ENCODE data around the gene RCOR3. TPM values are rescaled to one million over a fixed set of nuclear protein-coding genes. Genes with fewer than 3 reads are reported as not detected.
"Not testable (repeated sequence)": the region's sequence is repeated elsewhere in the genome, so short reads cannot be mapped to it uniquely, and the experiment has no call there.

Gene RCOR3
- total RNA-seq, 1 donor from 2014 or later, result 42.1 TPM

- peak; percentile 82 for DNase-seq (ENCODE audit: low spot score)
Measured at GRCh38 chr1:211260141-211261107, 1.3 kb downstream of the RCOR3 start.

- DNase-seq (ENCODE audit: low spot score), result no peak
Measured at GRCh38 chr1:211261229-211261628, 2.1 kb downstream of the RCOR3 start.

DNA sequence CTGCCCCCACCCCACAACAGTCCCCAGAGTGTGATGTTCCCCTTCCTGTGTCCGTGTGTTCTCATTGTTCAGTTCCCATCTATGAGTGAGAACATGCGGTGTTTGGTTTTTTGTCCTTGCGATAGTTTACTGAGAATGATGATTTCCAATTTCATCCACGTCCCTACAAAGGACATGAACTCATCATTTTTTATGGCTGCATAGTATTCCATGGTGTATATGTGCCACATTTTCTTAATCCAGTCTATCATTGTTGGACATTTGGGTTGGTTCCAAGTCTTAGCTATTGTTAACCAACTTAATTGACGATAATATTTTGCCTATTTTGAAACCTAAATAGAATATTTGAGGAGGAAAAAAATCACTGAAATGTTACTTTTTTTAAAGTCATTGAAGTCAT is 3.9 kb downstream of the RCOR3 start:
- DNase-seq (ENCODE audit: low spot score), result not testable (repeated sequence)

DNA sequence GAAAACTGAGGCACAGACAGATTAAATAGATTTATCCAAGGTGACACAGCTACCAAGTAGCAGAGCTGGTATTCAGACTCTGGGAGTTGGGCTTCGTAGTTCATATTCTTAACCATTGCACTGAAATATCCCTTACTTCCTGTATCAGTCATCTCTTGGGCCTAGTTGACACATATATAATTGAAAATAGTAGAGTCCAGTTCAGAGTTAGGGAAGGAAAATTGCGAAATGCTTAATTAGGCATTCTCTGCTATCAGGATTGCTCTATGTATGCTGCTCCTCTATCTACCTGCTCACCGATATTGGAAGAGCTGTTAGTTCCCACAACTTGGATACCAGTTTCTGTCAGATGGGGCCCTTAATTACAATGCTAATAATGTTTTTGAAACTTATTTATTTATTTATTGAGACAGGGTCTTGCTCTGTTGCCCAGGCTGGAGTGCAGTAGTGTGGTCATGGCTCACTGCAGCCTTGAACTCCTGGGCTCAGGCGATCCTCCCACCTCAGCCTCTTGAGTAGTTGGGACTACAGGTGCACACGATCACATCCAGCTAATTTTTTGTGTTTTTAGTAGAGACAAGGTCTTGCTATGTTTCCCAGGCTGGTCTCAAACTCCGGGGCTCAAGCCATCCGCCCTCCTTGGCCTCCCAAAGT is 8.2 kb downstream of the RCOR3 start:
- DNase-seq (ENCODE audit: low spot score), result no peak

DNA sequence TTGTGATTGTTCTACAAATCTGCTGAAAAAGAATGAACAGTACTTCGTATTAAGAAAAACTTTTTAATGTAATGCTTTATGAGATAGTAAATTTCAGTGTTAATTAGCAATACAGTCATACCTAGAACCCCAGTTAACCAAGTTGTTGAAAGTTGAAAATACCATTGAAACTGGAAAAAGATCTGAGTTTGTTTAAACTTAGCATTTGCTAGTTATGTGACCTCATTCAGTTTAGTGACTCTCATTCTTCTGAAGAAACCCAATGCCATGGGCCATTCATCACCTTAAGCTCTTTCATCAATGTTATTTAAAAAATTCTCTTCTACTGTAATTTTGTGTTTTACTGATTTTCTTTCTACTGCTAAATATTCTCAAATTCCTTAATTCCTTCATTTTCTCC is 20.2 kb downstream of the RCOR3 start:
- DNase-seq (ENCODE audit: low spot score), result no peak

- no peak for DNase-seq (ENCODE audit: low spot score)
Measured at GRCh38 chr1:211280910-211281309, 21.7 kb downstream of the RCOR3 start.

DNA sequence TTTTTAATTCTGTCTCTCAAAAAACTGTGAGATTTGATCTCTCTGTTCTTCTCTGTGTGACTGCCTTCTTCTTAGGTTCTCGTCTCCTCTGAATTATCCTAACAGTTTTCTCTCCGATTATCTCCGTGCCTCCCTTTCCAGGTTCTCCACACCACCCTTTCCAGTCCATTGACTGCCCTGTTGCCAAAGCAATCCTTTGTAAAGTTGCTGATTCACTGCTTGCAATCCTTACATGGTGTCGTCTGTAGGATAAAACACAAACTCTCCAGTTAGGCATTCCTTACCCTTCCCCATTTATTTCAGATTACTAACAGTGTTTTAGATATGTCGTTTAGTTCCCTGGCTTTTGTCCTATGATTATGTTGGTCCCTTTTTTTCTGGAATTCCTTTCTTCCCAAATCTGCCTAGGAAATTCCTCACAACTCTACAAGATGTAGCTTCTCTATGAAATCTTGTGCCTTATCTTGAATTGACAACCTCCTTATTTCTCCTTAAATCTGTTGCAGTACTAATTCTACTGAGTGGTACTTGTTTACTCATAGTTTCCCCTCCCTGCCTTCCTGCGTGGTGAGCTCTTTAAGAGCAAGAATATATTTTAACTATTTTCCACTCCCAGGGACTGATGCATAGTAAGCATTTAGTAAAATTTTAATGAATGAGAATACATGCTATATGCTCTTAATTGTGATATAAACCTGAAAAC is 22.3 kb downstream of the RCOR3 start:
- DNase-seq (ENCODE audit: low spot score), result no peak

GRCh38 chr1:211282023-211282373 is 22.8 kb downstream of the RCOR3 start:
- DNase-seq (ENCODE audit: low spot score), result no peak

DNA sequence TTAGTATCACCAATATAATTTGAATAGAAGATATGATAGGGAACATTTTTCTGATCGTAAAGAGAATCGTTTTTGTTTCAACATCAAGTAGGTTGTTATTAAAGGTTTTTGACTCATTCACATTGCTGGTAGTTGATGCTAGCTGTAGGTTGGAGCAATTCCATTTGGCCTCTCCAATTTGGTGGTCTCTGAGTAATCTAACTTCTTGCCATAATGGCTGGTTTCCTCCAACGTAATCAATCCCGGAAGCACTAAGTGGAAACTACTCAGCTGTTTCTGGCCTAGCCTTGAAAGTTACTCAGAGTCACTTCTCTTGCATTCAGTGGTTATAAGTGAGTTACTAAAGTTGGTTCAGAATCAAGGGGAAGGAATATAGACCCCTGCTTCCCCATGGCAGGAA is 26.0 kb downstream of the RCOR3 start:
- no peak for DNase-seq (ENCODE audit: low spot score)

- DNase-seq (ENCODE audit: low spot score), result no peak
Measured at GRCh38 chr1:211287218-211287617, 28.1 kb downstream of the RCOR3 start.

DNA sequence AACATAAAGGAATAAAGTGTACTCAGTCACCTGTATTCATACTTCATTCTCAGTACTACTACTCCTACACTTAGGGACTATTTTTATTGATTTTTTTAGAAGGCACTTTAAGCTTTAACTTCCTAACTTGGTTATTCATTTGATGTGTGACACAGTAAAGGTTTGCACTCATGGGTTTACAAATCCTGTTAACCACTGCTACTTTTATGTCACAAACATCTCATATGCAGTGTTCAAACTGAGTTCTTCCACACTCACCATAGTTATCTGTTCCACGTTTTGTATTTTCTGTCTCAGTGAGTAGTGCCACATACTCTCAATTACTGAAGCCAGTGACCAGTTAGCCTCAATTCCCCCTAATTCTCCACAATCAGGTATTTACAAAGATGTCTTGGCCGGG is 33.2 kb downstream of the RCOR3 start:
- DNase-seq (ENCODE audit: low spot score), result no peak

DNA sequence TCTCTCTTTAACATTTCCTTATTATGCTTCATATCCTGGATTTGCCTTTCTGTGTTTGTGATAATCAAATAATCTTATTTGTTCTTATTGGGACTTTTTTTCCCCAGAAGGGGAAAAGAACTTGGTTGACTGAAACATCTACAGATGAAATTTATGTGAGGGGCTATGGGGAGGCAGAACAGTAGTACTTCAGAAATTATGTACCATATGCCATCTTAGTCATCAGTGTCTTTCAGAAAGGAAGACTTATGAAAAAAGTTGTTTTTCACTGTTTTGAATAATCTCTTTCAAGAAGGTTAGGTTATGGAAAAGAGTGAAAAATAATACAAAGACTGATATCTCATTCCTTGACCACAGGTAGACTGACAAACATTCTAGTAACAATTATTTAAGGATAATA is 37.2 kb downstream of the RCOR3 start:
- DNase-seq (ENCODE audit: low spot score), result no peak

DNA sequence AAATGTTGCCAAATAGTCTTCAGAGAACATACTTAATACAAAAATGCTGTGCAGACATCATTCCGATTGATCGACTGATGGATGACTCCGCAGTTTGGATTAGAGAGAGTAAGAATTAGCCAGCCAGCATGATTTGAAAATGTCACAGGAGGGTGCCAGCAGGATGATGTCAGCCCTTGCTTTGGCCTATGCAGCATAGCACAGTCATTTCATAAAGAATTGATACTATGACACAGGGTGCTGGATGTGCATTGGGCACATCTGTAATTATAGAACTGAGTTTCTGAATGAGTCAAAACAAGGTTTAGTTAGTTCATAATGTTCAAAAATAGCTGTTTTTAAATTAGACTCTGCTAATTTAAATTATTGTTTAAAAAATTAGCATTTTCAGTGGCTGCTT is 45.9 kb downstream of the RCOR3 start:
- DNase-seq (ENCODE audit: low spot score), result no peak

GRCh38 chr1:211309617-211310016 is 50.5 kb downstream of the RCOR3 start:
- DNase-seq (ENCODE audit: low spot score), result no peak

DNA sequence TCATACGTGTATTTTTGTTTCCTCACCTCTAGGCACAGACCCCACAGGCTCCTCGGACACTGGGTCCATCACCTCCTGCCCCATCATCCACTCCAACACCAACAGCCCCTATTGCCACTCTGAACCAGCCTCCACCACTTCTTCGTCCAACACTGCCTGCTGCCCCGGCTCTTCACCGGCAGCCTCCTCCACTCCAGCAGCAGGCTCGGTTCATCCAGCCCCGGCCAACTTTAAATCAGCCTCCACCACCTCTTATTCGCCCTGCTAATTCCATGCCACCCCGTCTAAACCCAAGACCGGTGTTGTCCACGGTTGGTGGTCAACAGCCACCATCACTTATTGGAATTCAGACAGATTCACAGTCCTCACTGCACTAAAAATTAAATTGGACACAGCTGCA is 54.2 kb downstream of the RCOR3 start:
- DNase-seq (ENCODE audit: low spot score), result no peak

DNA sequence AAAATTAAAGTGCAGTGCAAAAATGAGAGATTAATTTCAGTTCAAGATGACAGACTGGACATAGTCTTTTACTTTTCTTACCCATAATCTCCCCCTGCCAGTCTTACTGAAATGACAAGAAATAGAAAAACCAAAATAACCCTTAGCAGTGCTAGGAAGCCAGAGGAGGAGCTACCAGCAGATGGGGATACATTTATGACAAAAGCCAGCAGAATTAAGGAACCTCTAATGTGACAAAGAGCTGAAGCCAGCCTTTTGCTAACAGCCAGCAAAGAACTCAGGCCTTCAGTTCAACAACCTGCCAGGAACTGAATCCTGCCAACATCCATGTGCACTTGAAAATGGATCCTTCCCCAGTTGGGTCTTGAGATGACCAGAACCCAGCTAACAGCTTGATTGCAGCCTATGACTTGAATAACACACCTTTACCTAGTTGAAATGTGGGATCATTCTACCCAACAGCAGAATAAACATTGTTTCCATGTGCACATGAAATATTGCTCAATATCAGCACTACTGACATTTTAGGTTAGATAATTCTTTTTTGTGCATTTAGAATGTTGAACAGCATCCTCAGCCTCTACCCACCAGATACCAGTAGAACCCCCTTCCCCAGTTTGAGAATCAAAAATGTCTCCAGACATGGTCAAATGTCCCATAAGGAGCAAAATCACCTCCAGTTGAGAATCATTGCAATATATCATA is 59.6 kb downstream of the RCOR3 start:
- DNase-seq (ENCODE audit: low spot score), result no peak

DNA sequence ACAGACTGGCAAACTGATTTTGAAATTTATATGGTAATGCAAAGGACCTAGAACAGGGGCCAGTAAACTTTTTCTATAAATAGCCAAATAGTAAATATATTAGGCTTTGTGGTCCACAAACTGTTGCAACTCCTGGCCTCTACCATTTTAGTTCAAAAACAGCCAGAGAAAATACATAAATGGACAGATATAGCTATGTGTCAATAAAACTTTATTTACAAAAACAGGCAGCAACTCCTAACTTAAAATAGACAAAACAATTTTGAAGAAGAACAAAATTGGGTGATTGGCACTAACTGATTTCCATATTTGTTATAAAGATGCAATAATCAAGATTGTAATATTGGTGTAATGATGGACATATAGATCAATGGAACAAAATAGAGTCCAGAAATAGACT is 60.7 kb downstream of the RCOR3 start:
- no peak for DNase-seq (ENCODE audit: low spot score)

GRCh38 chr1:211320980-211321379 is 61.8 kb downstream of the RCOR3 start:
- no peak for DNase-seq (ENCODE audit: low spot score)

- not testable (repeated sequence) for DNase-seq (ENCODE audit: low spot score)
Measured at GRCh38 chr1:211321646-211322045, 62.5 kb downstream of the RCOR3 start.

DNA sequence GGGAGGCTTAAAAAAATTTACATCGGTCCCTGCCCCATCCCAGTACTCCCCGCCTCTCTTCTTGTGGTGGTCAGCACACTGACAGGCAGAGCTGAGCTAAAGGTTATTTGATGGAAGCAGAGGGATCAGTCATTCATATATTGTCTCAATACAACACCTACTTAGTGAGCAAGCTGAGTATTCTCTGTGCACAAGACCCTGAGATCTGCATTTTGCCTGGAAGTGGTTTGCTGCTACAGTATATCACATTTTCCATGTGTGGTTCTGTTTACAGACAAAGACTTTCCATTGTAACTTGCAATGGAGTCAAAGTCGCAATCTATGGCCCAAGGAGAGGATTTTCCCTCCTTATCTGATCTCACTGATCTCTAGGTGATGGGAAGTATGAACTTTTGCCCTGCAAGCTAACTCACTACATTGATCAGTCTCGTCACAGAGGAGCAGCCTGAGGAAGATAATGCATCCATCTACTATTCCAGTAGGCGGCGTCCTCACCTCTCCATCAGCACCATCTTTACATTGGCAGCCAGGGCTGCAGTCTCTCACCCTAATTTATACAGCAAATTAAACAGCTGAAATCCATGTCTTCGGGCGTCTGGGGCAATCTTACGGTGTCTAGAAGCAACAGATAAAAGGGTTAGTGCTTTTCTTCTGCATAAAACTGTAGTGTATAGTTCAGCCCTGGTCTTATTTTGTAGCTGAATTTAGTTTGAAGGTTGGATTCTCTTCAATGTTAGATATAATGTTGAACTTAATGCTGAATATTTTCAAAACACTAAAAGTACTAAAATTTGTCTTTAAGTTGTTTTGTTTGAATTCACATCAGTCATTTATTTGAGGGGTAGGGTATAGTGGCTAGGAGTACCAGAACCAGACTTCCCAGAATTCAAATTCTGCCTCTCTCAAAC is 64.2 kb downstream of the RCOR3 start:
- peak; percentile 72 for DNase-seq (ENCODE audit: low spot score)

All from mucosa of gallbladder (tissue), 1 donor.